HG02973 (cell line): ENCODE results near the gene KRT2.
"Not testable (repeated sequence)": the region's sequence is repeated elsewhere in the genome, so short reads cannot be mapped to it uniquely, and the experiment has no call there.

ENCODE experiments used
- ATAC-seq: cut with Tn5 transposase; IDR thresholded peaks from one replicate; pipeline ENCODE4 v1.9.1; 2021; ENCODE audit warnings: moderate library complexity; ENCODE audit not compliant: unreplicated experiment

KRT2 gene

DNA sequence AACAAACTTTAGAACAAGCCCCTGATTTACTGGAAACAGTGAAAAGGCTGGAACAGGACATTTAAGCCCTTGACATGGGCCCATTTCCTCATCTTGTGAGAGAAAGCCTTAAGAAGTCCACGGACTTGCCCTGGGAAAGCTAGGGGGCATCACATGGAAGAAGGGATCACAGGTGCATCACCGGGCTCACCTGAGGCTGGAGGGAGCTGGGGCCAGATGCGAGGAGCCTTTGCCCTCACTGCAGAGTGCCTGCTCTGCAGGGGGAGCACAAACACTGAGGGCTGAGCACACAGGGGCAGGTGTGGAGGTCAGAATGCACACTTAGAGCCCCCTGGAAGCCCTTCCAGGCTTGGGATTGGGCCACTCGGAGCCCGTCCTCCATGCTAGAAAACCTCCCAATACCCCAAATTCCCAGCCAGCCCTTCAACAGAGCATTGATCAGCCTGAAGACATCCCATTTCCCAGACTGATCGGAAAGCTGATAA, 33.4 kb upstream of the KRT2 start:
- ATAC-seq = no peak

DNA sequence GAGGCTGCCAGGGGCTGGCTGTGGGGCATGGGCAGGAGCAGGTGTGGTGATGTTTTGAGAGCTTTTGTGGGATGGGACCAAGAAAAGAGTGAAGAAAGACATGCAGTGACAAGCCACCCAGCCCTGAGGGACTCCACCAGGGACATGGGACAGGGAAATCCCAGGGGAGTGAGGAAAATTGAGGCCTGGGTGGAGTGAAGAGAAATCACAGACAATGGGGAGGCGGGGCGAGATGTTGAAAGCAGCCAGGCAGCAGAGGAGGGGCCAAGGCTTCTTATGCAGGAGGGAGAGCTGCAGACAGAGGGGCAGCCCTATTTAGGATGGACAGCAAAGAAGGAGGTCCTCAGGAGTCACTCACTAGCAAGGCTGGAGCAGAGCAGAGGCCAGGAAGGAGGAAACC, 32.4 kb upstream of the KRT2 start:
- no peak for ATAC-seq

DNA sequence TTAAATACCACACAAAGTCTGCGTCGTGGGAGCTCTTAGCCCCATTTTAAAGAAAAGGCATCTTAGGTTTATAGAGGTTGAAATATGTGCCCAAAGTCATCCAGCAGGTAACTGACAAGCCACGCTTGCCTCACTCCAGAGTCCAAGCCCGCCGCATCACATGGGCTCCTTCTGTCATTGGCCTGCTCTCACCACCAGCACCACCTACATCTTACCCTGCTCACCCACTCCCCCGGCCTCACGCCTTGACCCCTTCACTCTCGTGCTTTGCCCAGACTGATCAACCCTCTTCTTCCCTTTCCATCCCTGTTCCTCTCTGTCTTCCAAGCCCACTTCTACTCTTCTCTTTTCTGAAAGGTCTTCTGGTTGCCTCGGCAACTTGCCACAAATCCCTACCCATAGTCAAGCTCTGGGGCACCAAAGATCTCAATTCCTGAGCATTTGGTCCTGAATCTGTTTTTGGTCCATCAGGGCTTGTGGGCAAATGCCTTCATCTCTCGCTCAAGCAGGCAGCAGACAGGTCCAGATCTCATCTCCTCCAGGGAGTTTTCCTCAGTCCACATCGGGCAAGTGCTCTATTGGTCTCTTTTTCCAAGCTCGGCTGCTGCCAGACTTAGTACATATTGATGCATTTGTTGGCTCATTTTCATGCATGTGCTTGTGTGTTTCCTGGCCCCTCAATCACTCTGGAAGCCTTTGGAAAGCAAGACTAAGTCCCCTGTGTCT, 31.7 kb upstream of the KRT2 start:
- no peak for ATAC-seq

DNA sequence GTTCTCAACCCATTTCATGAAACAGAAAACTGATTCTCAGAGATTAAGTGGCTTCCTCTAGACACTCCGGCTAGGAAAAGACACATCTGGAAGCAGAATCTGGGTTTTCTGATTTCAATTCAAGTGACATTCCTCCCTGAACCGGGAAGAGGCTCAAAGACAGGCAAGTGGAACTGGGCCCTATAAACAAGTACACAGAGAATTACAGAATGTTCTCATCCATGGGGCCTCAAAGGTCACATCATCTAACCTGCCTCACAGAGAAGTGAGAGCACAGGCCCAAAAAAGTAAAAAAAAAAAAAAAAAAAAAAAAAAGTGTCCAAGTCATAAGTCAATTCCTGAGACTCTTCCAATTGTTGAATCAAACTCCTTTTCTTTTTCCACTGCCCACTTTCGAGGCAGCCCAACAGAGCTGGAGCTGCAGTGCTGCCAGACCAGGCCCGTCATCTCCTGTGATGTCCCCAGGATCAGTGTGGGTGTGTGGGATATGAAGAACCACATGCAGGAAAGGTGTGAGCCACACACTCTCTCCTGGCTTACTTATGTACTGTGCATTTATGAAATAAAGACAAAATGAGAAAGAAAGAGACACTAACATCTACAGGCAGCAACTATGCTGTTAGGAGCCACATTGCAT, 31.0 kb upstream of the KRT2 start:
- ATAC-seq = no peak

DNA sequence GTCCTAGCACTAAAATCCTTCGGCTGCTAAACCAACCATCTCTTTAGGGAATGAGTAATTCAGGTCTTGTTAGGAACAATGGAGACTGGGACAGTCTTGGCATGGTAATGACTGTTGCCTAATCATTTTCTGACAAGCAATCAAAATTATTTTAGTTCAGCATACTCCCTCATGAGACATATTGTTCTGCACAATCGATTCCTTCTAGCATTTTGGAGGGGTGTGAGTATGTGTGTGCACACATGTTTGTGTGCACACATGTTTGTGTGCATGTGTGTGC, 30.3 kb upstream of the KRT2 start:
- ATAC-seq = no peak

DNA sequence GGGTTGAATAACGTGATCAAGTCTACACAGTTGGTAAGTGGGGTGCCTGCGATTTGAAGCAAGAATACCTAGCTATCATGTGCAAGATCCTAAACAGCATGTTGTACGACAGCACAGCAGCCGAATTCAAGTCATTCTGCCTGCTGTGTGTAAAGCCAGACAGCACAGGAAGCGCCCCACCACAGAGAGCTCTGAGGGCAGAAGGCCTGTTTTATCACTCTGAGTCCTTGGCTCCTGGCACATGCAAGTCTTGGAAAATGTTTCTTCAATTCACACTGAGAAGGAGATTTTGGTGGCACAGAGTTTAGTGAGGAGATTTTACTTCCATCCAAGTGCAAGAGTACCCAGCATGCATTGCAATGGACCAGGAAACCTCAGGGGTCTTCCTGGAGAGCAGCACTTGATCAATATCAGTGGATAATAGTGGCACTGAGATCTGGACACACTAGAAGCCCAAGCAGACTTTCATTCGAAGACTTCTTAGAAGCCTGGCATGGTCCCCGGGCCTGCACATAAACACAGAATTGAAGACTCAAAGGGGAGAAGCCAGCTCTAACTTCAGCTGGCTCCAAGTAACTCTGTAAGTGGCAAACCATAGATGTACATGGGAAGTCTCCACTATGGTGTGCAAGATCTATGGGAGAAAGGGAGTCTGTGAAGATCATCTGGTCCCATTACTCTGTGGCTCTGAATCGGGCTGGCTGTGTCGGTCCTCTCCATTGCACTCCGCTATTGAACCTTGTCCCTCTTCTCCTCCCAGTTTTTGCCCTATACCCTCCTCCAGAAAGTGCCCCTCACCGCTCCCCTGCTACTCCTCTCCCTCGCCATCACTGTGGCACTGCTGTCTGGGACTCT, 29.7 kb upstream of the KRT2 start:
- ATAC-seq = no peak

DNA sequence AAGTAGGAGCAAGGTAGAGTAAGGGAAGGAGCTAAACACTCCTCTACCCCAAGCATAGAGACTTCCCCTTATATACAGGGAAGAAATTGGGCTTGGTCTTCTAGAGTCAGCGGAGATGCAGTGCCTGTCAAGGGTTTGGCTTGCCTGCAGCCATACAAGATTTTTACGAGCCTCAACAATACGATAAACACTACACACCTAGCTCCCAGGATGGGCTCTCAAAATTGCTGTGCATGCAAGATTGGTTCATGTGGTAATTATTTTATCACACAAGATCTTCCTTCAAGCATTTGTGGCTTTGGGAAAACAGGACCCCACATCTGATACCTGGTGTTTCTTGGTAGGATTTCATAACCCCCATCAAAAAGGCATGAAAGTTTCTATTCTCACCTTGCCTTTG, 28.4 kb upstream of the KRT2 start, which contains the start of gene KRT1:
Gene KRT1, minus strand, starts transcription at position 45 of the 400 bp plus-strand sequence. CDS start 59 bp downstream, outside the sequence.
- ATAC-seq = no peak

DNA sequence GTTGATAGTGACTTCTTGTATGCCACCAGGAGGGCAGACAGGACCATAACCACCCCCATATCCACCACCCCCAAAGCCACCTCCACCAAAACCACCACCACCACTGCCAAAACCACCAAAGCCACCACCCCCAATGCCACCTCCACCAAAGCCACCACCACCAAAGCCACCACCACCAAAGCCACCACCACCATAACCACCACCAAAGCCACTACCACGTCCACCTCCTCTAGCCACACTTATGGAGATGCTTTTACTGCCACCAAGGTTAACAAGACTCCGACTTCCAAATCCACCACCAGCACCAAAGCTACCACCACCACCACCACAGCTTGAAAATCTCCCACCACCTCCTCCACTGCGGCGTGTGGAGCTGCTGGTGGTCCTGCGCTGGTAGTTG, 27.9 kb upstream of the KRT2 start:
- no peak for ATAC-seq

DNA sequence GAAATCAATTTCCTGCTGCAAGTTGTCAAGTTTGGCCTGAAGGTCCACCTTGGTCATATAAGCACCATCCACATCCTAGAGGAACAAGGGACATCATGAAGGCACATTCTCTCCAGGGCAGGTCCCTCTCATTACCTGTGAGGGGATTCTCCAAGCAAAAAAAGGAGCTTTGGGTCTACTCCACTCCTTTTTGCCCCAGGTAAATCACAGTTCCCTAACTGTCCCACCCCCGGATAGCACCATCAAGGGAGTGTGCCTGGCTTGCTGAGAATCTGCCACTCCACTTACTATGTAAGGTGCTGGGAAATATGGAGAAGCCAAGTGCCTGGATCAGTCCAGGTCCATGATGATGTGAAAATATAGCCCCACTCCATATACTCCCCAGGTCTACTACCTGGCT, 25.7 kb upstream of the KRT2 start:
- no peak for ATAC-seq

DNA sequence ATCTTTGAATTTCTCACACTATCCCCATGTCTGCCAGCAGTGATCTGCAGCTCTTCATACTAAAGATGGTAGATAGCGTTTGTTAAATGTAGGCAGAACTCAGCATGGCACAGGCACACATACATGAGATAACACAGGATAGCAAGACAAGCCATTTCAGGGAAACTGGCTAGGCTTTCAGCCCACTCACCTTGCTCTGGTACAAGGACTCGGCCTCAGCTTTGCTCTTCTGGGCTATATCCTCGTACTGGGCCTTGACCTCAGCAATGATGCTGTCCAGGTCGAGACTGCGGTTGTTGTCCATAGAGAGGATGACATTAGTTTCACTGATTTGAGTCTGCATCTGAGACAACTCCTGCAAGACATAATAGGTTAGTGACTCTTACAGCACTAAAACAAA, 25.1 kb upstream of the KRT2 start:
- no peak for ATAC-seq

DNA sequence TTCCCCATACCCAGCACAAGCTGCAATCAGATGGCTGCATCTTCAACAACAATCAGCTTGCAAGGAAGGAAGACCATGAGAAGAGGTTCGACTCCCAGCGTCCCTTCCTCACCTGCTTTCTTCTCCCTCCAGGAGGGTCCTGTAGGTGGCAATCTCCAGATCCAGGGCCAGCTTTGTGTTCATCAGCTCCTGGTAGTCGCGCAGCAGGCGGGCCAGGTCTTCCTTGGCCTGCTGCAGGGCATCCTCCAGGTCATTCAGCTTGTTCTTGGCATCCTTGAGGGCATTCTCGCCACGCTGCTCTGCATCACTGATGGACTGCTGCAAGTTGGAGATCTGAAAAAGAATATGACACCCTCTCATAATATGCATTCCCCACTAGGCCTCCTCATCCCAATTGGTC, 24.2 kb upstream of the KRT2 start:
- no peak for ATAC-seq

DNA sequence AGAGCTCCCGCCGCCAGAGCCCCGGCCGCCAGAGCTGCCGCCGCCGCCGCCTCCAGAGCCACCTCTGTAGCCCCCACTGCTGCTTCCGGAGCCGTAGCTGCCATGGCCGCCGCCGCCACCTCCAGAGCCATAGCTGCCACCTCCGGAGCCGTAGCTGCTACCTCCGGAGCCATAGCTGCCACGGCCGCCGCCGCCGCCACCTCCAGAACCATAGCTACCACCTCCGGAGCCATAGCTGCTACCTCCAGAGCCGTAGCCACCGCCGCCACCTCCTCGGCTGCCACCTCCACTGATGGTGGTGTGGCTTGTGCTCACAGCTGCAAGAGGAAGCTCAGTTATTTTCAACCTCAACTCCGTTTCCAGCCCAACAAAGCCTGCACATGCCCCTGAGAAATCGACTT, 23.3 kb upstream of the KRT2 start:
- no peak for ATAC-seq

DNA sequence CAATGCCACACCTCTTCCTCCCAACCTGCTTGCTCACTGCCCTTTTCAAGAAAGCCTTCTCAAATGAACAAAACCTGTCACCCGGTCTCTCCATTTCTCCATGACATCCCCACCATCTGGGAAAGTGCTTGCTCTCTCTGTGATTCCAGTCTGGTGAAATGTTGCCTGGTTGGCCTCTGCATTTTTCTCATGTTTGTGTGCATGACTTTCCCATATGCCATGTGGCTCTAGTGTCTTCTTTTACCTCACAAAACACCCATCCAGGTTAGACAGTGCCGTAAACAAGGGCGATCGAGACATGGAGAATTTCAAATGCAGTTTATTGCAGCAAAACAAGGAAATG, 22.4 kb upstream of the KRT2 start:
- no peak for ATAC-seq

DNA sequence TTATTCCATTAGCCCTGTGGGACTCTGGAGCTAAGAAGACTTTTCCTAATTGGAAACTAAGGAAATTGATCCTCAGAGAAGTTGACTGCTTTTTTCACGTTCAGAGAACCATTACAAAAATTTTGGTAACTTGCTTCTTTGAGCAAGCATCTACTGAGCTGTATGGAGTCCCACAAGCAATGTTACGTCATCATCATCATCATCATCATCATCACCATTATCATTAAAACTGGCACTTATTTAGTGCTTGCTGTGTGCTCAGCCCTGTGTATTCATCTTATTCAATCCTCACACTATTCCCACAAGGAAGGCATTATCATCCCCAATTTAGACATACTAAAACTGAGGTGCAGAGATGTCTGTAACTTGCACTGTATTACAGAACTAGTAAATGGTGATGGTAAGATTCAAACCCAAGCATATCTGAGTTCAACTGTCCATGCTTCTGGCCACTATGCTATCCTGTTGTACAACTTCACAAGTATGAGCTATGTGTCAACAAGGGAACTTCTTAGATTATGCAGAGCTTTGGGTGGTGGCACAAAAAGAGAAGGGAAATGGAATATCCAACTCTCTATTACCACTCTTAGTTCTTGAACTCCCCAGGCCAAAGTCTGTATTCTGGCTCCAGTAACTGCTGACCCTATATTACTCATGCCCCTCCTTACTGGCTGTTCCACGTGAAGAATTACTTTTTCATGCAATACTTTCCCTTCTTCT, 21.9 kb upstream of the KRT2 start:
- ATAC-seq = no peak

DNA sequence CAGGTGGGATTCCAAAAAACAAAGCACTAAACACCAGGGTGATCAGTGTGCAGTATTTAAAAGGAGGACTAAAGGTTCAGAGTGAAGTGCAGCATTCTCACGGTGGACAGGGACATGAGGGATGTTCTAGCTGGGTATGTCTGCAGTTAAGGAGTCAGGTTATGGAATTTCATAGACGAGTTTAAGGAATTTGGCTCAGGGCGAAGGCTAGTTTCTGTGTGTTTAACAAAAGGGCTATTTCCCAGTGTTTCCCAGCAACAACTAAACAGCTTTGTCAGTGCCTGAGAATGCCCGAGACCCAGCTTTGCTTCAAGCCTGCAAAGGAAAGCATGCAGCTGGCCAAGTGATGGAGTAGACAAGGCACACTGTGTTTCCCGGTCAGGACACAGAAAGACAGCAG, 21.2 kb upstream of the KRT2 start:
- ATAC-seq = no peak

DNA sequence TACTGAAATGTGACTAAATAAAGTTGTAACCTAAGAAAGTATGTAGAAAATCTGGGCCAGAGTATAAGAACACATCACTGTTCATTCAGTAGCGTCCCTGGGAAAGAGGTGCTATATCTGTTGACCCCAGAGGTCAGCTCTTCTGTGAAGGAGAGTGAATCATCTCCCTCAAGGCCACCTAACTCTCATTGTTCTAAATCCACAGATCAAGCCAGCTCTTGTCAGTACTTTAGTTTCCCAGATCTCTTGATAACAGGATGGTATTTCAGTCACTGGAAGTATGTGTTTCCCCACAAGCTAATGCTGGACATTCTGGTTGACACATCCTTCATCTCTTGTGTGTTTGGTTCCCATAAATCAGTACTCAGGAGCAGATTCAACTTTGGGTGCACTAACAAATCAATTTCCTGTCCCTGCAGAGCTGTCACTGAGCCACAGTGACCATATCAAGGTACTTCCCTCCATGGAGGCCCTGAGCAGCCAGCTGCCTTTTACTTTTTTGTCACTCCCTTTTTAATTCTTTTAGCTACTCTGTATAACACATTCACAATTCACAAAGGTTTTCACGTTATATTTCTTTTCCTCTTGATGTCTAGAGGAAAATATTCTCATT, 20.4 kb upstream of the KRT2 start:
- no peak for ATAC-seq

DNA sequence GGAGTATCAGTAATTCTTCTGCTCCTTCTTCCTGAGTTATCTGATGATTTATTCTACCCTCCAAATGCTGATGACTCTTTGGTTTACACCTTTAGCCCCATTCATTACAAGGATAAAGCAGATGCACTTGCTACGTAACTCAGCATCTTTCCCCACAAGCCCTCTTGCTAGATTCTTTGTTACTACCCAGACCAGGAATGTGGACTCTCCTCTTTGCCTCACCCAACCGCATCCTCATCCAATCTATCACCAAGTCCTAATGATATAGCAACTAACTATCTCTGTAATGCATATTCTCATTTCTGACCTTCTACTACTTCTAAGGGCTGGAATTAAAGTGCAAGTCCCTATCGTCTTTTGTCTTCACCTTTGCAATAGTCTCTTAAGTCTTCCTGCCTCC, 18.9 kb upstream of the KRT2 start:
- ATAC-seq = no peak

DNA sequence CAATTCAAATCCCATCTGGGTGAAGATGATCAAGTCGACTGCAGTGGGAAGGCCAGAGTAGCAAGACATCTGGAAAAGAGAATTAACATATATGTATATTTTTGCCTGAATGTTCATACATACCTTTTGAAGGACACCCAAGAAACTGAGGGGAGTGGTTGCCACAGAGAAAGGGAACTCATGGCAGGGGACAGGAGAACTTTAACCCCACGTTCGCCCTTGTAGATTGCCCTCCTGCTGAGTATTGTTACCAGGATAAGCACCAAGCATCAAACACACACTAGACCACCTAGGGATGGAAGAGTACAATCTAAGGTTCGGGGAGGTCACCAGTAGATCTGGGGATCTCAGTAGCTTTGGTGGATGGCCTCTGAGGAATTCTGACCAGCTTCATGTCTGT, 18.5 kb upstream of the KRT2 start:
- no peak for ATAC-seq

DNA sequence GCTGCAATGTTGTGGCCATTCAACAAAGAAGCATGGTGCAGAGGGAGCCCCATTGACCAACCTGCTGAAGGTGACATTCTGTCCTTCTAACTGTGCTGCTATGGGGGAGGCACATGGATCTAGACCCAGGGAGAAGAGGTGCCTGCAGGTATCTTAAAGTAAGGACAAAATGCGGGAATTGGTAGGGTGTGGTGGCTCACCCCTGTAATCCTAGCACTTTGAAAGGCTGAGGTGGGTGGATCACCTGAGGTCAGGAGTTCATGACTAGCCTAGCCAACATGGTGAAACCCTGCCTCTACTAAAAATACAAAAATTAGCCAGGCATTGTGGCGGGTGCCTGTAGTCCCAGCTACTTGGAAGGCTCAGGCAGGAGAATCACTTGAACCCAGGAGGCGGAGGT, 17.9 kb upstream of the KRT2 start:
- ATAC-seq = not testable (repeated sequence)

DNA sequence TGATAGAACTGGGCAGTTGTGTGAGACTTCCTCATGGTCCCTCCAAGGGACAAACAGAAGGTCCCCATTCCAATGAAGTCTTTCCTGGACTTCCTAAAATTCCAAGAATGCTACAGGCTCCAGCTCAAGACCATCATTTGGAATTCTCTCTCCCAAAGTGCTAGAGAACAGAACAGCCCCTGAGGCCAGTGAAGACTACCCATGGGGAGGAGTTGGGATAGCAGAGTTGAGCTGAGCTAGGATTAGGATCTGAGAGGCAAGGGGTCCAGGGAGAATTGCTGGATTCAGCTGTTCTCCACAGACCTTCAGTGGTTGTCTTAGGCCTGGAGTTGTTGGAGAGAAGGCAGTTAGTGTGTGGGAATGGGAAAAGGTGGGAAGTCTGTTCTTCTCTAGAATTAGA, 17.4 kb upstream of the KRT2 start:
- ATAC-seq = no peak

DNA sequence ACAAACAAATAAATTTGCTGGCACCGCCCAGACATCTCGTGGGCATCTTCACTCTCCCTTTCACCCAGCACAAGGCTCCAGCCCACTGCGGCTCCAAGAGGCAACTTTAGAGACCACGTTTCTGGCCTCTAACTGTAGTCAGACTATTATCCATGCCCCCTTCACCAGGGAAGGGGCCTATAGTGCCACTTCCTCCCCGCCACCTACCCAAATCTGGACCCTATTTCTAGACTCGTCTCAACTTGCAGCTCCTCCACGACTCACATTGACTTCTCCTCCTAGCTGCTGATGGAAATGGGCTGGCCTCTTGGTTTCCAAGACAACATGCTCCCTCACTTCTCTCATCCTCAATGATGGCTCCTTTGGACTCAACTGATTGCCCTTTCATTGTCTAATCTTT, 15.9 kb upstream of the KRT2 start:
- ATAC-seq = no peak
